ENCODE measurements around the gene FLNC. TPM values are rescaled to one million over a fixed set of nuclear protein-coding genes. Genes with fewer than 3 reads are reported as not detected.

Gene FLNC
- total RNA-seq, 1 donor from 2014 or later = 6.7 TPM

DNA sequence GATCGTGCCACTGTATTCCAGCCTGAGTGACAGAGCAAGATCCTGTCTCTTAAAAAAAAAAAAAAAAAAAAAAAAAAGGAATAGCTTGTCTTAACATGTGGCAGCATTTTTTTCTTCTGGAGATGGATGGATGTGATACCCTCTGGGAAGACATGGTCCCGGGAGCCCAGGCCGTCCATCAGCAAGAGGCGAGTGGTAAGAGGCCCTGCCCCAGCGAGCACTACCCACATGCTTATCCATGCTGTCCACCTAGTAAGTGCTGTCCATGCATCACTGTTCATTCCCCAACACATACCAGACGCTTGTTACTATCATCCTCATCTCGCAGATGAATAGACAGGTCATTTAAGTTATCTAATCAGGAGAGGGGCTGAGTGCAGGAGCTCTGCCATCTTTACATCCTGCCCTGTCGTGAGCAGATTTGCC is 45.3 kb downstream of the FLNC start:
- H3K27me3 Mint-ChIP-seq (ENCODE audit: insufficient read depth, low read depth) = peaks cover 12% of the 10 kb centered on the region
- no peak for TF ChIP-seq EZH2phosphoT487 (IDR thresholded peaks at IDR 0.05)
- TF ChIP-seq, protein P1, sequence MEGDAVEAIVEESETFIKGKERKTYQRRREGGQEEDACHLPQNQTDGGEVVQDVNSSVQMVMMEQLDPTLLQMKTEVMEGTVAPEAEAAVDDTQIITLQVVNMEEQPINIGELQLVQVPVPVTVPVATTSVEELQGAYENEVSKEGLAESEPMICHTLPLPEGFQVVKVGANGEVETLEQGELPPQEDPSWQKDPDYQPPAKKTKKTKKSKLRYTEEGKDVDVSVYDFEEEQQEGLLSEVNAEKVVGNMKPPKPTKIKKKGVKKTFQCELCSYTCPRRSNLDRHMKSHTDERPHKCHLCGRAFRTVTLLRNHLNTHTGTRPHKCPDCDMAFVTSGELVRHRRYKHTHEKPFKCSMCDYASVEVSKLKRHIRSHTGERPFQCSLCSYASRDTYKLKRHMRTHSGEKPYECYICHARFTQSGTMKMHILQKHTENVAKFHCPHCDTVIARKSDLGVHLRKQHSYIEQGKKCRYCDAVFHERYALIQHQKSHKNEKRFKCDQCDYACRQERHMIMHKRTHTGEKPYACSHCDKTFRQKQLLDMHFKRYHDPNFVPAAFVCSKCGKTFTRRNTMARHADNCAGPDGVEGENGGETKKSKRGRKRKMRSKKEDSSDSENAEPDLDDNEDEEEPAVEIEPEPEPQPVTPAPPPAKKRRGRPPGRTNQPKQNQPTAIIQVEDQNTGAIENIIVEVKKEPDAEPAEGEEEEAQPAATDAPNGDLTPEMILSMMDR (IDR thresholded peaks at IDR 0.05) = no peak
- no peak overlapping the region for H3K27ac Mint-ChIP-seq
- no peaks in the 10 kb centered on the region for H3K36me3 Mint-ChIP-seq
- Histone ChIP-seq H3K4me2 (no peak overlapping the region), H3K36me3 (no peaks in the 10 kb centered on the region), H3F3A (ENCODE audit: low read depth) (peaks cover 8% of the 10 kb centered on the region), H3K9ac (no peak overlapping the region), H3K79me2 (ENCODE audit: low read depth) (no peaks in the 10 kb centered on the region), H3K27me3 (peaks cover 19% of the 10 kb centered on the region), H3K9me3 (ENCODE audit: low read depth) (no peaks in the 10 kb centered on the region), H3K27ac (no peak overlapping the region), H4K20me1 (ENCODE audit: low read depth) (no peaks in the 10 kb centered on the region), H2AFZ (replicated peaks) (no peak overlapping the region), H3K4me3 (no peak overlapping the region), H3K4me1 (peaks cover 3% of the 10 kb centered on the region)
- H3K4me1 Mint-ChIP-seq = peaks cover 3% of the 10 kb centered on the region
- no peak for DNase-seq (ENCODE audit: low spot score)
- no peak overlapping the region for H3K4me3 Mint-ChIP-seq
- no peaks in the 10 kb centered on the region for H3K9me3 Mint-ChIP-seq

GRCh38 chr7:128876127-128876526 is 45.9 kb downstream of the FLNC start:
- H3K9me3 Mint-ChIP-seq = no peaks in the 10 kb centered on the region
- H3K4me1 Mint-ChIP-seq = peaks cover 4% of the 10 kb centered on the region
- Histone ChIP-seq H3K4me2 (no peak overlapping the region), H3K4me3 (no peak overlapping the region), H3K9me3 (ENCODE audit: low read depth) (no peaks in the 10 kb centered on the region), H3K79me2 (ENCODE audit: low read depth) (no peaks in the 10 kb centered on the region), H2AFZ (replicated peaks) (no peak overlapping the region), H3F3A (ENCODE audit: low read depth) (peaks cover 5% of the 10 kb centered on the region), H3K27ac (no peak overlapping the region), H3K4me1 (peaks cover 3% of the 10 kb centered on the region), H3K36me3 (no peaks in the 10 kb centered on the region), H3K27me3 (peaks cover 13% of the 10 kb centered on the region), H3K9ac (no peak overlapping the region), H4K20me1 (ENCODE audit: low read depth) (no peaks in the 10 kb centered on the region)
- no peak overlapping the region for H3K4me3 Mint-ChIP-seq
- peaks cover 10% of the 10 kb centered on the region for H3K27me3 Mint-ChIP-seq (ENCODE audit: insufficient read depth, low read depth)
- TF ChIP-seq, protein P1 (IDR thresholded peaks at IDR 0.05) = no peak
- no peak for TF ChIP-seq EZH2phosphoT487 (IDR thresholded peaks at IDR 0.05)
- no peak for TF ChIP-seq EZH2 (IDR thresholded peaks at IDR 0.05)
- no peaks in the 10 kb centered on the region for H3K36me3 Mint-ChIP-seq
- DNase-seq (ENCODE audit: low spot score) = no peak
- no peak overlapping the region for H3K27ac Mint-ChIP-seq

- Mint-ChIP-seq H3K27ac (no peak overlapping the region), H3K4me1 (peaks cover 2% of the 10 kb centered on the region), H3K9me3 (no peaks in the 10 kb centered on the region), H3K36me3 (no peaks in the 10 kb centered on the region), H3K4me3 (no peak overlapping the region), H3K27me3 (ENCODE audit: insufficient read depth, low read depth) (peaks cover 12% of the 10 kb centered on the region)
- DNase-seq (ENCODE audit: low spot score) = no peak
- H3K27me3 ChIP-seq = peaks cover 8% of the 10 kb centered on the region
- no peaks in the 10 kb centered on the region for H3K36me3 ChIP-seq
- no peaks in the 10 kb centered on the region for H4K20me1 ChIP-seq (ENCODE audit: low read depth)
- H3K4me1 ChIP-seq = peaks cover 3% of the 10 kb centered on the region
- no peaks in the 10 kb centered on the region for H3K79me2 ChIP-seq (ENCODE audit: low read depth)
- no peaks in the 10 kb centered on the region for H3K9me3 ChIP-seq (ENCODE audit: low read depth)
- H3K27ac ChIP-seq = no peak overlapping the region
- no peak overlapping the region for H2AFZ ChIP-seq (replicated peaks)
- TF ChIP-seq, protein P1 (IDR thresholded peaks at IDR 0.05) = no peak
- no peak for TF ChIP-seq EZH2phosphoT487 (IDR thresholded peaks at IDR 0.05)
- no peak for TF ChIP-seq EZH2 (IDR thresholded peaks at IDR 0.05)
- H3F3A ChIP-seq (ENCODE audit: low read depth) = peaks cover under 1% of the 10 kb centered on the region
- no peak overlapping the region for H3K4me3 ChIP-seq
- no peak overlapping the region for H3K9ac ChIP-seq
- H3K4me2 ChIP-seq = no peak overlapping the region
Measured at GRCh38 chr7:128876586-128876977, 46.4 kb downstream of the FLNC start.
